Activated CD8-positive, alpha-beta memory T cell treated with anti-CD3 and anti-CD28 coated beads for 1 hour (primary cell): ENCODE measurements around the gene NAPEPLD.
"Not testable (repeated sequence)": the region's sequence is repeated elsewhere in the genome, so short reads cannot be mapped to it uniquely, and the experiment has no call there.

Experiments
- DNase-seq, 2 donors: peaks; one replicate each; pipeline ENCODE4 v3.0.0-alpha.2; 2020; ENCODE audit warnings: low read depth in 1 of 2; ENCODE audit errors: extremely low read depth in 1 of 2

NAPEPLD gene

DNA sequence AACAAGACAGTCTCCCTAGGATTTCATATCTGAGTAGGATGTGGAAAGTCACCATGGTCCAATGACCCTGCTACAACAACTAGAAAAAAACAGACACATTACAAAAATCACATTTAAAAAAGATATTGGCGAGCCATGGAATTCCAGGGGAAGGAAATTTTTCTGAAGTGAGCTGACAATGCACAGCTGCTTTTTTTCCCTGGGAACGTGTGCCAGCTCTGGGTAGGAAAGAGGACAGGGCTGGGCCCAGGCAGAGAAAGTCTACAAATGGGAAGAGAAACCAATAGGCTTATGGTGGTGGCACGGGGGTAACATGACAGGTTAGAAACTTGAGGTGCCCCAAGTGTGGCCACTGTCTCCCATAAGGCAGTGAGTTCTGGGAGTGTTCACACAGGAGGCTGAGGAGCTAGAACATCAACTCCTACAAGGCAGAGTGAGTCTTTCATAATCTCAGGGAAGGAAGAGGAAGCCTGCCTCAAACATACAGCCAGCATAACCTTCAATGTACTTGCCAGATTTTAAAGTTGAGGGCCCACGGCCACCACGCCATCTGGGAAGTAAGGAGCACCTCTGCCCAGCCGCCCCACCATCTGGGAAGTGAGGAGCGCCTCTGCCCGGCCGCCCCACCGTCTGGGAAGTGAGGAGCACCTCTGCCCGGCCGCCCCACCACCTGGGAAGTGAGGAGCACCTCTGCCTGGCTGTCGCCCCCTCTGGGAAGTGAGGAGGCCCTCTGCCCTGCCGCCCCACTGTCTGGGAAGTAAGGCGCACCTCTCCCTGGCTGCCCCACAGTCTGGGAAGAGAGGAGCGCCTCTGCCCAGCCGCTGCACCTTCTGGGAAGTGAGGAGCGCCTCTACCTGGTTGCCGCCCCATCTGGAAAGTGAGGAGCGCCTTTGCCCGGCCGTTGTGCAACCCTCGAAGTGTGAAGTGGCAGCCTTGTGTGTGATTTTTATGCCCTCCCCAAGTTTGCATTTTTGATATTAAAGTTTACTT is 80.2 kb downstream of the NAPEPLD start:
- no peak for DNase-seq

GRCh38 chr7:103065667-103066066 is 83.2 kb downstream of the NAPEPLD start:
- peak in 1 of 2 donors; percentile 21 for DNase-seq

DNA sequence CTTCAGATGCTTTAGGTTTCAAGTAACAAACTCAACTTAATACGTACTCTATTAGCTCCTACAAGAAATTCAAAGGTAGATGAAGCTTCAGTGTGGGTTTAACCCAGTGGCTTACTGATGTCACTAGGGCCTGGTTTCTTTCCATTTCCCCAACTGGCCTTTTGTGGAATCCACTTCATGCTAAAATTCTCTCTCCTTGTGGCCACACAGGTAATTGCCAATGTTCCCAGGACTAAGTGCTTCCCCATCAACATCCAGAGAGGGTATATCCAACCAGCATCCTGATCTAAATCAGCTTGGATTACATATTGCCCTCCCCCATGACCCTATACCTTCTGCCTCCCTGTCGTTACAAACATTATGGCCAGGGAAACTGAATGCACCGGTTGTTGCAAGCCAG is 85.0 kb downstream of the NAPEPLD start:
- DNase-seq = no peak

DNA sequence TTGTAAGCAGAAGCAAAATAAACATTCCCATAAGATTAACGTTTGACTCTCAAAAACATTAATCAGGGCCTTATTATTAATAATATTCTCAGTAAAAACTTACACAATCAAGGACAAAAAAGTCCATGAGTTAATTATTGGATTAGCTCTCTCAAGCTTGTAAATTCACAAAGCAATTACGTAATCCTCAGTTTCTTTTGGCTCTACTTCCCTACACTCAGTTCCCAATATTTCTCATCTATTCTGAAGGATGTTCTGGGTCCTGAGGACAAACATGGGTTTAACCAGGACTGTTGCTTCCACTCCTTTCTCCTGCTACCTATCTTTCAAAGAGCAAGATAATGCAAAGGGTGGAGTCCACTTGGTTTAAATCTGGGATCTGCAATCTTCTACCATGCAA is 89.4 kb downstream of the NAPEPLD start:
- no peak for DNase-seq

- no peak for DNase-seq
Observed at GRCh38 chr7:103058122-103058521, 90.8 kb downstream of the NAPEPLD start.

GRCh38 chr7:103056006-103056405 is 92.9 kb downstream of the NAPEPLD start:
- DNase-seq = not testable (repeated sequence)

- DNase-seq = no peak
Observed at GRCh38 chr7:103051519-103051918, 97.4 kb downstream of the NAPEPLD start.
